GM19438 (cell line): ENCODE results near the gene EXOSC6.
A peak's percentile ranks its signal among the peaks of the same experiment; 100 is the strongest.
"Not testable (repeated sequence)": the region's sequence is repeated elsewhere in the genome, so short reads cannot be mapped to it uniquely, and the experiment has no call there.

ENCODE experiments used
- ATAC-seq: cut with Tn5 transposase; IDR thresholded peaks from one replicate; pipeline ENCODE4 v1.9.1; 2021; ENCODE audit warnings: low read depth; ENCODE audit not compliant: unreplicated experiment

The EXOSC6 gene

DNA sequence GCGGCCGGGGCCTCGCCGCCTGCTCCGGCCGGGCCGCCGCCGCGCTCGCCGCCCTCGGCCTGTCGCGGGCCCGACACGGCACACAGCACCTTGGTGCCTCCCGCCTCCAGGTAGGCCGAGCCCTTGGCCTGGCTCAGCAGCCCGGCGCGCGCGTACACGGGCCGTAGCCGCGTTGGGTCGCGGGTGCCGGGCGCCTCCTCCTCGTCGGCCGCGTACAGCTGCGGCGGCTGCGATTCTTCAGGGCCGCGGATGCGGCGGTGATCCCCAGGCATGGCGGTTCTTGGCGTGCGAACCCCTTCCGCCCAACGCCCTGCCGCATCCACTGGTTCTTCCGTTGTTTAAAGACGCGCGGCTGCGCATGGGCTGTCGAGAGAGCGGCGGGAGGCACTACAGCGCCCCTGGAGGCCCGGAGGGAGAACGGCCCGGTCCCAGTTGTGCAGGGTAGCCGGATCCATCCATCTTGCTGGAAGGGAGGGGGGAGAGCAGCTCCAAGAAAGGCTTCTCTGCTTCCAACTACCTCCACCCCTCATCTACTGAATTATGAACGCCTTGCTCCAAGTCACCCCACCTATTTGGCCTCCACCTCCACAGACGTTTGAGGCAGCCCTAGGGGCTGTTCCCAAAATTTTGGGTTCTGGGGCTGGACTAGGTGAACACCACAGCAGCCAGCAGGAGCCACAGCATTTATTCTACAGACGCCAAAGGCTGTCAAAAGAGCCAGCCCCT, at the start of gene EXOSC6:
EXOSC6 (minus strand) TSS at position 312 of the 726 bp plus-strand sequence; CDS start at position 272, 40 bp downstream.
- peak; percentile 75 for ATAC-seq

DNA sequence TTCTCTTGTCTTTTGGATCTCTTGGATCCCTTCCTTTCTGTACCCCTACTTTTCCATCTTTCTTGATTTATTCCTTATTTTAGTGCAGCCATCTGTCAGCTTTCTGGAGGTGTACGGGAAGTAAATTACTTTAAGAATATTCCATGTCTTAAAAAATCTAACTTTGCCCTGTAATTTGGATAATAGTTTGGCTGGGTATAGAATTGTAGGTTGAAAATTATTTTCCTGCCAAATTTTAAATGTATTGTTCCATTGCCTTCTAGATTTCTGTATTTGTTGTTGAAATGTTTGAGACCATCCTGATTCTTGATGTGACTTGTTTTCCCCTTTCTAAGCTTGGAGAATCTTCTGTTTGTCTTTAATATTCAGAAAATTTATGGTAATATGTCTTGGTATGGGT, 49.4 kb upstream of the EXOSC6 start:
- no peak for ATAC-seq

DNA sequence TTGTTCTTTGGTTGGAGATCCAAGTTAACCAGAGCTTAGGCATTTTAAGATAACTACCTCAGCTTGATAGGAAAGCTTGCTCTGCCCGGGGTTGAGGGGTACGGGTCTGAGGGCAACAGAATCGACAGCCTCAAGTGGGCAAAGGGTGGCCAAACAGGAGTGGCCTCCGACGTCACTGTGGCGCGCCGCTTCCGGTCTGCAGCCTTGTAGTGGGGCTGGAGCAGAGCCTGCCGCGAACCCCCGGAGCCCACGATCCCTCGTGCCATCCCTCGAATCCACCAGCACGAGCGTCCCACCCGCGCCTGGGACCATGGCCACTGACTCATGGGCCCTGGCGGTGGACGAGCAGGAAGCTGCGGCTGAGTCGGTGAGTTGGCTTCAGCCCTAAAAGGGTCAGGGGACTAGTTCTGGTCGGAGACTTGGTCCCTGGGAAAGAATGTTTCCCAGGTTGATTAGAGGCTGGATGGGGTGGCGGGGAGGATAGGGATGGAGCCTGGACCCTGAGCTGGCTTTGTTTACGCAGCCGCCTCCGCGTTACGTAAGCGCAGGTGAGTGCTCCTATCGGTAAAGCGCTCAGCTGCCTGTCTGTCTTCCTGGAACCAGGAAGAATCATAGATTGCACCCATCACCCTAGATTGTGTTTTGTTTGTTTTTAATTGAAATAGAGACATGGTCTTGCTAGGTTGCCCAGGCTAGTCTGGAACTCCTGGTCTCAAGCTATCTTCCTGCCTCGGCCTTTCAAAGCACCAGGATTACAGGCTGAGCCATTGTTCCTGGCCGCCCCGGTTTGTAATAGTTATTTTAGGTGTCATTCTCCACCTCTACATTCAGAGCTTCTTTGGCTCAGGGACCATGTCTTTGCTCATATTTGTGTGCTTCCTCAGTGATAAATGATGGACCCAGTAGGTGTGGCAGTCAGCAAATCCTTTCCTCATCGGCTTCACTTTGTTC, 47.5 kb upstream of the EXOSC6 start, which contains the start of gene DDX19B:
DDX19B (plus strand) TSS at position 199 of the 951 bp plus-strand sequence; CDS start at position 311, 112 bp downstream.
- ATAC-seq: no peak

- ATAC-seq: no peak
These were observed 43.9 kb upstream of the EXOSC6 start for GRCh38 chr16:70295634-70296033.

GRCh38 chr16:70294385-70295025, 42.8 kb upstream of the EXOSC6 start:
- no peak for ATAC-seq

GRCh38 chr16:70292148-70292547, 40.4 kb upstream of the EXOSC6 start:
- ATAC-seq: not testable (repeated sequence)

DNA sequence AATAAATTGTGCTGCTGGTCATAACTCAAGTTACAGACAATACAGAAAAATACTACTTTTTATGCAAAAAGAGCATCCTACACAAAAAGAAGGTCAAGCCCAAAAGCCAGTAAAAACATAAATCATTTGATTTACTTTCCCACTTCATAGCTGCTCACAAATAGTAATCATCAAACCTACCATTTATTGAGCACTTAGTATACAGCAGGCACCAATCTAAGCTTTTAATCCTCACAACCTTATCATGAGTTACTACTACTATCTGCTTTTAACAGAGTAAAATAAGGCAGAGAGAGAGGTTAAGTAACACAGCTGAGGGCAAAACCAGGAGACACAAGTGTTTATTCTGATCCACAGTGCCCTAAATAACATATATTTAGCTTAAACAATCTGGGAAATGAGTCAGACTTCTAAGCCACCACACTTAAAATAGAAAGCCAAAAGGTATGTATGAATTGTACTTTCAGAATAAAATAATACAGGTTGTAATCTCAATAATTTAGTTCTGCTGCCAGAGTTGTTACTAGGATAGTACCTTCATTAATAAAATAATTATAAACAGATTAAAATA, 39.3 kb upstream of the EXOSC6 start:
- ATAC-seq: no peak

- peak; percentile 98 for ATAC-seq
These were observed 37.7 kb upstream of the EXOSC6 start, which contains the start of gene AARS1 for GRCh38 chr16:70289229-70290094. TSS of gene AARS1 (minus strand) at chr16:70289506. CDS start at chr16:70282763, 6,743 bp downstream.

- not testable (repeated sequence) for ATAC-seq
These were observed 35.7 kb upstream of the EXOSC6 start for GRCh38 chr16:70287304-70287971.

GRCh38 chr16:70276392-70276791, 24.7 kb upstream of the EXOSC6 start:
- ATAC-seq: no peak

DNA sequence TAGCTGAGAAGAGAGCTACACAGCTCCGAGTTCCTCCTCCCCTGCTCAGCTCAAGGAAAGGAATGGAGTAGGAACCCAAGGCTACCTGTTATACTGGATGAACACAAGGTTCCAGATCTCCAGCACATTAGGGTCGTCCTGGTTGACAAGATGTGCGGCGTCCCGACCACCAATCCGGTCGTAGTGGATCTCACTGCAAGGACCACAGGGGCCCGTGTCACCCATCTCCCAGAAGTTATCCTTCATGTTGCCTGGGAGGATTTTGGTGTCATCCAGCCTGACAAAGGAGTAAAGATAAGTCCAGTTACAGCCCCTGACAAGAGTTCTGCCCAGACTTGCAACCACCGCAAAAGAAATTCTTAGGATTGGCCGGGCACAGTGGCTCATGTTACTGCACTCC, 20.0 kb upstream of the EXOSC6 start:
- no peak for ATAC-seq

DNA sequence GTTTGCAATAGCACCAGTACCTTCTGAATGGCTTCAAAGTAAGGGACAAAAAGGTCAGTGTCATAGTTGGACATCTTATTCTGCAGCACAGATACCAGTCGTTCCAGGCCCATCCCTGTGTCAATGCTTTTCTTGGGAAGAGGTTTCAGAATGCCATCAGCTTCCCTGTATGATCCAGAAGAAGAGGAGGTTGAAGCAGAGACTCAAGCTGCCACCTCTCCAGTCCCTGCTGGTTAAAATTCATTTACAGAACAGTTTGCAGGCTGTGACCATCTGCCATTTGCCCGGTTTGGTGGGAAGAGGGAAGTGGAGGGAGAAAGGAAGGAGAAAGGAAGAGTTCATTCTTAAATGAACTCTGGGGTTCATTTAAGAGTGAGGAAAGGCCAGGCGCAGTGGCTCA, 18.4 kb upstream of the EXOSC6 start:
- no peak for ATAC-seq

GRCh38 chr16:70269471-70269870, 17.7 kb upstream of the EXOSC6 start:
- ATAC-seq: no peak

- ATAC-seq: not testable (repeated sequence)
These were observed 16.2 kb upstream of the EXOSC6 start for GRCh38 chr16:70267922-70268321.

- no peak for ATAC-seq
These were observed 15.8 kb upstream of the EXOSC6 start for GRCh38 chr16:70267516-70267915.

DNA sequence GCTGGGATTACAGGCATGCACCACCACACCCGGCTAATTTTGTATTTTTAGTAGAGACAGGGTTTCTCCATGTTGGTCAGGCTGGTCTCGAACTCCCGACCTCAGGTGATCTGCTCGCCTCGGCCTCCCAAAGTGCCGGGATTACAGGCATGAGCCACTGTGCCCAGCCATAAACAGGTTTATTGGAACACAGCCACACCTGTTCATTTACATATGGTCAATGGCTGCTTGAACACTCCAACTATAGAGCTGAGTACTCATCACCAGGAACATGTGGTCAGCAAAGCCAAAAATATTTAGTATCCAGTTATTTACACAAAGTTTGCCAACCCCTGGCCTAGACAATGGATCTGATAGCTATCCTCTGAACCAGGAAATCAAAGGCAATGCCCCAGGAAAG, 8.2 kb upstream of the EXOSC6 start:
- not testable (repeated sequence) for ATAC-seq

- no peak for ATAC-seq
These were observed 7.2 kb upstream of the EXOSC6 start for GRCh38 chr16:70258946-70259345.

DNA sequence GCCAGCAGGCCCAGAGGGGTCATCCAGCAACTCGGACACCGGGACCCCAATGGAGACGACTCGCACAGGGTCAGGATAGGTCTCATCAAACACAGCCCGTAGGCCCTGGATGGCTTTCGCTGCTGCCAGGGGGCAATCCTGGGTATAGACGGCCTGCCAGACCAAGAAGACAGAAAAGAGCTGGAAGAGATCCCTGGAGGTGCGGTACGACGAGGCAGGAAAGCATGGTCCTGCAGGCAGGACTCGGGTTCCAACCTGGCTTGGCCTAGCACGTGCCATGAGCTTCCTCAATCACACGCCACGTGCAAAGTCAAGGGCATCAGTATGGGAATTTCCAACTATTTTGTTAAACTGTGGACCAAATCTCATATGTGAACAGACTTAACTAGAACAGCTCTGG, 6.3 kb upstream of the EXOSC6 start:
- no peak for ATAC-seq

DNA sequence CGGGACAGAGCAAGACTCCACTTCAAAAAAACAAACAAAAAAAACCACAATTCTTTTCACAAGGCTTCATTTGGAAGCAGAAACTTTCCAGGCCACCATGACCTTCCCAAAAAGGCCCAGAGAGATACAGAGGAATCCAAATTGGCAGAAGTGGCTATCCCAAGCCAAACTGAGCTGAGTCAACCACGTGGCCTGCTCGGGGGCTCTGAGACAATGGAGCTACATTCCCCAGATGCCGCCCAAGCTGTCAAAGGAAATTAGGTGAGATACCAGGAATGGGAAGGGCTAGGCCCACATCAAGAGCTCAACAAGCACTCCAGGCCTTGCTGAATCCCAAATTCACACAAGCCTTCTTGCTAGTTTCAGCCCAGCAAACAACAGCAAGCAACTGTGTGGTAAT, 5.7 kb upstream of the EXOSC6 start:
- no peak for ATAC-seq
